H9 (cell line): Measurements from ENCODE around the gene ITSN1. TPM values are rescaled to one million over a fixed set of nuclear protein-coding genes. Genes with fewer than 3 reads are reported as not detected.

Experiments used
- DNase-seq: peaks from one replicate; pipeline ENCODE4 v3.0.0-alpha.2; 2017
- H2AFZ ChIP-seq: one replicate; pipeline ENCODE4 v1.6.1; 2013; ENCODE audit warnings: mild to moderate bottlenecking, low read length, control low read depth, moderate library complexity
- H2AK5ac ChIP-seq: 2 replicates; pipeline ENCODE4 v1.6.1; 2013; ENCODE audit warnings: low read length, control low read depth, mixed read lengths; ENCODE audit not compliant: insufficient read length
- H2BK120ac ChIP-seq: one replicate; pipeline ENCODE4 v1.6.1; 2013; ENCODE audit warnings: low read depth, mild to moderate bottlenecking, low read length, control low read depth, inconsistent platforms; ENCODE audit not compliant: poor library complexity, severe bottlenecking
- H2BK12ac ChIP-seq: 2 replicates; pipeline ENCODE4 v1.6.1; 2013; ENCODE audit warnings: low read length, control low read depth, mixed read lengths, low read depth; ENCODE audit not compliant: insufficient read length
- H2BK15ac ChIP-seq: 2 replicates; pipeline ENCODE4 v1.6.1; 2013; ENCODE audit warnings: low read depth, low read length, control low read depth
- H2BK20ac ChIP-seq: one replicate; pipeline ENCODE4 v1.6.1; 2013; ENCODE audit warnings: low read depth, mild to moderate bottlenecking, low read length, control low read depth, inconsistent platforms; ENCODE audit not compliant: poor library complexity, severe bottlenecking
- H2BK5ac ChIP-seq: 2 replicates; pipeline ENCODE4 v1.6.1; 2013; ENCODE audit warnings: low read length, control low read depth, mixed read lengths; ENCODE audit not compliant: insufficient read length
- H3K14ac ChIP-seq: 2 replicates; pipeline ENCODE4 v1.6.1; 2013; ENCODE audit warnings: low read length, control low read depth; ENCODE audit not compliant: insufficient read depth
- H3K18ac ChIP-seq: 2 replicates; pipeline ENCODE4 v1.6.1; 2013; ENCODE audit warnings: low read depth, mild to moderate bottlenecking, mixed read lengths, low read length, control low read depth; ENCODE audit not compliant: insufficient read length
- H3K23ac ChIP-seq: 2 replicates; pipeline ENCODE4 v1.6.1; 2013; ENCODE audit warnings: low read length, control low read depth, mixed read lengths, low read depth; ENCODE audit not compliant: insufficient read length
- H3K23me2 ChIP-seq: 2 replicates; pipeline ENCODE4 v1.6.1; 2013; ENCODE audit warnings: low read depth, mild to moderate bottlenecking, mixed read lengths, low read length, control low read depth; ENCODE audit not compliant: insufficient read length, poor library complexity, severe bottlenecking
- H3K27ac ChIP-seq: 2 replicates; pipeline ENCODE4 v1.5.1; 2013; ENCODE audit warnings: low read length, control low read depth, mixed read lengths, low read depth; ENCODE audit not compliant: insufficient read length
- H3K27me3 ChIP-seq: 2 replicates; pipeline ENCODE4 v1.6.1; 2013; ENCODE audit warnings: low read length, control low read depth, inconsistent platforms; ENCODE audit not compliant: insufficient read depth
- H3K4ac ChIP-seq: 2 replicates; pipeline ENCODE4 v1.6.1; 2013; ENCODE audit warnings: low read depth, mild to moderate bottlenecking, control low read depth, inconsistent platforms, low read length, moderate library complexity
- H3K4me1 ChIP-seq: 2 replicates; pipeline ENCODE4 v1.6.1; 2013; ENCODE audit warnings: low read length, control low read depth, inconsistent platforms; ENCODE audit not compliant: insufficient read depth
- H3K4me2 ChIP-seq: 2 replicates; pipeline ENCODE4 v1.6.1; 2013; ENCODE audit warnings: low read length, control low read depth, mixed read lengths; ENCODE audit not compliant: insufficient read length, insufficient read depth
- H3K56ac ChIP-seq: 2 replicates; pipeline ENCODE4 v1.6.1; 2013; ENCODE audit warnings: low read depth, mild to moderate bottlenecking, mixed read lengths, low read length, control low read depth; ENCODE audit not compliant: insufficient read length
- H3K79me1 ChIP-seq: 2 replicates; pipeline ENCODE4 v1.6.1; 2013; ENCODE audit warnings: low read depth, mild to moderate bottlenecking, moderate library complexity, low read length, control low read depth, inconsistent platforms; ENCODE audit not compliant: insufficient read depth, poor library complexity, severe bottlenecking
- H3K79me2 ChIP-seq: 2 replicates; pipeline ENCODE4 v1.6.1; 2013; ENCODE audit warnings: low read length, control low read depth, inconsistent platforms; ENCODE audit not compliant: insufficient read depth
- H3K9ac ChIP-seq: 2 replicates; pipeline ENCODE4 v1.6.1; 2013; ENCODE audit warnings: low read length, control low read depth, mixed read lengths; ENCODE audit not compliant: insufficient read length; ENCODE audit errors: extremely low read depth
- H3K9me3 ChIP-seq: one replicate; pipeline ENCODE4 v1.6.1; 2013; ENCODE audit warnings: low read depth, low read length, inconsistent platforms; ENCODE audit not compliant: control insufficient read depth
- H3T11ph ChIP-seq: one replicate; pipeline ENCODE4 v1.6.1; 2013; ENCODE audit warnings: mild to moderate bottlenecking, low read length, control low read depth, inconsistent platforms
- H4K20me1 ChIP-seq: one replicate; pipeline ENCODE4 v1.6.1; 2013; ENCODE audit not compliant: control insufficient read depth, insufficient read length, insufficient read depth
- H4K5ac ChIP-seq: 2 replicates; pipeline ENCODE4 v1.6.1; 2013; ENCODE audit warnings: low read depth, mild to moderate bottlenecking, mixed read lengths, low read length, control low read depth; ENCODE audit not compliant: insufficient read length
- H4K8ac ChIP-seq: replicated peaks from 2 replicates; pipeline ENCODE4 v1.6.1; 2013; ENCODE audit warnings: low read length, control low read depth, mixed read lengths, low read depth; ENCODE audit not compliant: insufficient read length
- H4K91ac ChIP-seq: 2 replicates; pipeline ENCODE4 v1.6.1; 2013; ENCODE audit warnings: low read depth, mild to moderate bottlenecking, moderate library complexity, mixed read lengths, low read length, control low read depth; ENCODE audit not compliant: insufficient read length
- H3K27ac Mint-ChIP-seq, 3 experiments: 2 replicates in 2 of 3; 3 replicates in 1 of 3; pipeline ENCODE4 v1.8.0; 2020 to 2021; ENCODE audit warnings: mixed read lengths in 3 of 3, mild to moderate bottlenecking in 1 of 3, moderate library complexity in 1 of 3
- H3K27me3 Mint-ChIP-seq: 2 replicates; pipeline ENCODE4 v1.8.0; 2021; ENCODE audit warnings: low read depth, mild to moderate bottlenecking, moderate library complexity, mixed read lengths
- H3K36me3 Mint-ChIP-seq, 3 experiments: 2 replicates in 2 of 3; 3 replicates in 1 of 3; pipeline ENCODE4 v1.8.0; 2020 to 2021; ENCODE audit warnings: low read depth in 3 of 3, mixed read lengths in 3 of 3; ENCODE audit not compliant: insufficient read depth in 1 of 3
- H3K4me1 Mint-ChIP-seq, 2 experiments: 2 replicates each; pipeline ENCODE4 v1.8.0; 2020; ENCODE audit warnings: mixed read lengths in 2 of 2
- H3K4me3 Mint-ChIP-seq, 2 experiments: 2 replicates in 1 of 2; 3 replicates in 1 of 2; pipeline ENCODE4 v1.8.0; 2020 to 2021; ENCODE audit warnings: mild to moderate bottlenecking in 2 of 2, mixed read lengths in 2 of 2, moderate library complexity in 1 of 2
- H3K9me3 Mint-ChIP-seq, 2 experiments: 2 replicates in 1 of 2; 3 replicates in 1 of 2; pipeline ENCODE4 v1.8.0; 2020; ENCODE audit warnings: mild to moderate bottlenecking in 2 of 2, mixed read lengths in 2 of 2, moderate library complexity in 1 of 2
- CTCF ChIP-seq: fragments of 200-600 bp; sonication (generic); conservative IDR thresholded peaks from 3 replicates; pipeline ENCODE4 v1.8.0; 2021; ENCODE audit warnings: antibody characterized with exemption, mild to moderate bottlenecking
- WGBS: extraction: QIAGEN DNeasy Blood & Tissue Kit; methylation state at CpG from one replicate; pipeline ENCODE4 v1.1.7; 2013; ENCODE audit warnings: missing lambda C conversion rate, low lambda C conversion rate, mixed read lengths; ENCODE audit not compliant: insufficient read length; ENCODE audit errors: extremely low coverage; 5-methylcytosine and 5-hydroxymethylcytosine counted together
- total RNA-seq: library from RNA; stranded (reverse); gene quantifications from 2 replicates; pipeline ENCODE4 v1.2.1, GENCODE V29; 2021

The ITSN1 gene
- total RNA-seq, 1 experiment from 2014 or later = 94.2 TPM

- H3K18ac ChIP-seq = no peak overlapping the region
- no peak overlapping the region for H3K4me2 ChIP-seq
- H3K36me3 Mint-ChIP-seq = peaks cover 21 to 28% (median 22%) of the 10 kb centered on the region in 3 experiments
- H3K9me3 Mint-ChIP-seq = peaks cover 10 to 19% of the 10 kb centered on the region in 2 experiments
- H3K14ac ChIP-seq = no peak overlapping the region
- H3K4me3 Mint-ChIP-seq = no peak overlapping the region
- no CpG with 5 or more reads among the region's 2 CpGs for WGBS
- no peak overlapping the region for H3K4ac ChIP-seq
- H3K27ac Mint-ChIP-seq = peak overlapping the region in 2 of 3 experiments; percentile 19 to 40; a peak in 1 of 7 replicates
- no peaks in the 10 kb centered on the region for H3K27me3 ChIP-seq
- no peak overlapping the region for H2BK5ac ChIP-seq
- H2BK12ac ChIP-seq = no peak overlapping the region
- peaks cover 6% of the 10 kb centered on the region for H3K79me1 ChIP-seq
- H4K20me1 ChIP-seq = no peaks in the 10 kb centered on the region
- no peaks in the 10 kb centered on the region for H3K27me3 Mint-ChIP-seq
- H2BK120ac ChIP-seq = no peak overlapping the region
- H3K27ac ChIP-seq = no peak overlapping the region
- H2BK15ac ChIP-seq = no peak overlapping the region
- no peak overlapping the region for H2AK5ac ChIP-seq
- H2AFZ ChIP-seq = no peak overlapping the region
- H4K8ac ChIP-seq = no peak overlapping the region
- peaks cover 25 to 27% of the 10 kb centered on the region in 2 experiments for H3K4me1 Mint-ChIP-seq
- no peak overlapping the region for H3K23ac ChIP-seq
- no peak overlapping the region for H4K5ac ChIP-seq
- no peaks in the 10 kb centered on the region for H3K9me3 ChIP-seq
- no peak overlapping the region for H3K56ac ChIP-seq
- no peak overlapping the region for H4K91ac ChIP-seq
- H3K9ac ChIP-seq = no peak overlapping the region
- peaks cover 11% of the 10 kb centered on the region; the same call in 1 of the 2 replicates for H3K79me2 ChIP-seq
- H3K23me2 ChIP-seq = no peaks in the 10 kb centered on the region
- DNase-seq = no peak
- H3K4me1 ChIP-seq = peaks cover 3% of the 10 kb centered on the region
- no peak overlapping the region for H2BK20ac ChIP-seq
- H3T11ph ChIP-seq = no peak overlapping the region
- no peak for TF ChIP-seq CTCF
These were observed 66.6 kb downstream of the ITSN1 start for GRCh38 chr21:33708874-33709273.
